Measurements from ENCODE around the gene MIOX.

DNA sequence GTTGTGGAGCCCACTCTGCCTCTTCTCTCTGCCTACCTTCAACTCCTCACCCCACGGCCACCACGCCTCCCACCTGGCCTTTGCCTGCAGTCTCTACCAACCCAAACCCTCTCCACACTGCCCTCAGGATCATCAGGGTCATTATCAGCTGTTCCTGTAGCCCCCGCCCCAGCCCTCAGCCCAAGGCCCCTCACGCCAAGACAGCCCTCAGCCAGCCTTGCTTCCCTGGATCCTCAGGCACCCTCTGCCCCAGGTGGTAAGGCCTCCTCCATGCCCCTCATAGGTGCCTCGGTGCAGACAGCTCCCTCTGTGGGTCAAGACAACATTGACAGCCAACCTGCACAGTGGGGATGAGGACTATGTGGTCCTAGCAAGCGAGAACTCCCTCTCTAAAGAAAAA, 13.6 kb upstream of the MIOX start:
- TF ChIP-seq CTCF (conservative IDR thresholded peaks at IDR 0.05) (peak; percentile 66), EZH2 (IDR thresholded peaks at IDR 0.05; ENCODE audit: low read depth) (no peak)

All from PC-9 (cell line).